ENCODE measurements around the gene CCDC3.

CCDC3 gene

GRCh38 chr10:12848439-12849173 lies 152.9 kb downstream of the CCDC3 start:
- Histone ChIP-seq H3K4me3 (ENCODE audit: low read depth, low read length) (no peak overlapping the region), H3K36me3 (no peaks in the 10 kb centered on the region), H3K27ac (no peak overlapping the region), H3K27me3 (ENCODE audit: insufficient read depth, low read depth, severe bottlenecking) (no peaks in the 10 kb centered on the region), H3K9me3 (ENCODE audit: severe bottlenecking) (no peaks in the 10 kb centered on the region)
- TF ChIP-seq CTCF (IDR thresholded peaks at IDR 0.05; ENCODE audit: low read depth, low read length), result no peak
- no peak for DNase-seq

GRCh38 chr10:12847361-12847975 lies 154.0 kb downstream of the CCDC3 start:
- peak; percentile 60 for DNase-seq
- peak; percentile 63 for TF ChIP-seq CTCF (IDR thresholded peaks at IDR 0.05; ENCODE audit: low read depth, low read length)
- no peaks in the 10 kb centered on the region for H3K36me3 ChIP-seq
- H3K27me3 ChIP-seq (ENCODE audit: insufficient read depth, low read depth, severe bottlenecking), result no peaks in the 10 kb centered on the region
- H3K9me3 ChIP-seq (ENCODE audit: severe bottlenecking), result no peaks in the 10 kb centered on the region
- no peak overlapping the region for H3K27ac ChIP-seq
- H3K4me3 ChIP-seq (ENCODE audit: low read depth, low read length), result no peak overlapping the region

GRCh38 chr10:12846718-12847117 lies 154.8 kb downstream of the CCDC3 start:
- no peak overlapping the region for H3K4me3 ChIP-seq (ENCODE audit: low read depth, low read length)
- no peaks in the 10 kb centered on the region for H3K9me3 ChIP-seq (ENCODE audit: severe bottlenecking)
- DNase-seq, result peak; percentile 10
- no peaks in the 10 kb centered on the region for H3K36me3 ChIP-seq
- TF ChIP-seq CTCF (IDR thresholded peaks at IDR 0.05; ENCODE audit: low read depth, low read length), result no peak
- H3K27ac ChIP-seq, result no peak overlapping the region
- H3K27me3 ChIP-seq (ENCODE audit: insufficient read depth, low read depth, severe bottlenecking), result no peaks in the 10 kb centered on the region

All from WERI-Rb-1 (cell line).